GM12891 (cell line): ENCODE measurements around the gene RAC3.

Experiments used
- PAX5 ChIP-seq: IDR thresholded peaks from 2 replicates; pipeline ENCODE4 v1.6.1; 2011; ENCODE audit warnings: low read length, moderate library complexity, mild to moderate bottlenecking; ENCODE audit not compliant: insufficient read depth, severe bottlenecking
- POLR2A ChIP-seq: IDR thresholded peaks from 2 replicates; pipeline ENCODE4 v1.6.1; 2011; ENCODE audit warnings: low read depth, low read length, control low read depth
- POLR2AphosphoS5 ChIP-seq: IDR thresholded peaks from 2 replicates; pipeline ENCODE4 v1.6.1; 2011; ENCODE audit warnings: low read depth, low read length, control low read depth
- POU2F2 ChIP-seq: IDR thresholded peaks from 2 replicates; pipeline ENCODE4 v1.6.1; 2011; ENCODE audit warnings: low read depth, mild to moderate bottlenecking, control low read depth, low read length, moderate library complexity
- SPI1 ChIP-seq: IDR thresholded peaks from 2 replicates; pipeline ENCODE4 v1.6.1; 2011; ENCODE audit warnings: low read depth, low read length, control low read depth
- TAF1 ChIP-seq: IDR thresholded peaks from 2 replicates; pipeline ENCODE4 v1.6.1; 2011; ENCODE audit warnings: low read depth, low read length, control low read depth

DNA sequence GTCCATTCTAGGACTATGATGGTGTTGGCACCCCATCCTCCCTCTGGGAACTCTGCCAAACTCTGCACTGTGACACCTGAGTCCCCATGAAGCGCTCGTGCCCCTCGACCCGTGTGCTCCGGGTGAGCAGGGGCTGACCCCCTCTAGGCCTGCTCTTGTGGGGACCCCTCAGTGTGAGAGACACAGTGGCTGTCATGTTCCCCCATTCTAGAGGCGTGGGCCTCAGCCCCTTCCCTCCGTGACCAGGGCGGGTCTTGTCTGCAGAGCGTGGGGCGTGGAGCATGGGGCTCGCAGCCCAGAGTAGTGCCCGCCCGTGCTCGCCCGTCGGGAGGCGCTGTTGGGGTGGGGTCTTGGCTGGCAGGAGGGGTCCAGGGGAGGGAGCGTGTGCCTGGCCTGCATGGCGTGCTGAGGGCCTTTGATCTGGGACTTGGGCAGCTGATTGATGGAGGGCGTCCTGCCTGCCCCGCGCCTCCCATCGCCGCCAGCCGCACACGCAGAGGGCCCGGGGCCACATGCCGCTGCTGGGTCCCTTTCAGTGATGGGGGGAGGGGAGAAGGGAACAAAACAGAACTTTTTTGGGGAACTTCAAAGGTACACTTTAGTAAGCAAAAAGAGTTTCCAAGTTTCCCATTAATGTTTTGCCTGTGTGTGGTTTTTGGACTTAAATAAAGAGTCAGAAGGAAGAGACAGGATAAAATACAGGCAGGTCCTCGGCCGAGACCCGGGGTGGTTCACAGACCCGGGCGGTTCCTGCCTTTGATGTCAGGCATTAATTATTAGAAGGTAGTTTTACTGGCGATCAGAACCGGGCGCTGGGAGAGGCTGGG is 31.3 kb upstream of the RAC3 start:
- no peak for TF ChIP-seq POLR2A
- no peak for TF ChIP-seq POLR2AphosphoS5
- TF ChIP-seq SPI1, result no peak
- no peak for TF ChIP-seq TAF1
- TF ChIP-seq PAX5, result no peak
- no peak for TF ChIP-seq POU2F2
